Measurements from ENCODE around the gene VPS18. TPM values are rescaled to one million over a fixed set of nuclear protein-coding genes. Genes with fewer than 3 reads are reported as not detected.

Gene VPS18
- total RNA-seq, 1 experiment from 2014 or later, result 16.9 TPM

DNA sequence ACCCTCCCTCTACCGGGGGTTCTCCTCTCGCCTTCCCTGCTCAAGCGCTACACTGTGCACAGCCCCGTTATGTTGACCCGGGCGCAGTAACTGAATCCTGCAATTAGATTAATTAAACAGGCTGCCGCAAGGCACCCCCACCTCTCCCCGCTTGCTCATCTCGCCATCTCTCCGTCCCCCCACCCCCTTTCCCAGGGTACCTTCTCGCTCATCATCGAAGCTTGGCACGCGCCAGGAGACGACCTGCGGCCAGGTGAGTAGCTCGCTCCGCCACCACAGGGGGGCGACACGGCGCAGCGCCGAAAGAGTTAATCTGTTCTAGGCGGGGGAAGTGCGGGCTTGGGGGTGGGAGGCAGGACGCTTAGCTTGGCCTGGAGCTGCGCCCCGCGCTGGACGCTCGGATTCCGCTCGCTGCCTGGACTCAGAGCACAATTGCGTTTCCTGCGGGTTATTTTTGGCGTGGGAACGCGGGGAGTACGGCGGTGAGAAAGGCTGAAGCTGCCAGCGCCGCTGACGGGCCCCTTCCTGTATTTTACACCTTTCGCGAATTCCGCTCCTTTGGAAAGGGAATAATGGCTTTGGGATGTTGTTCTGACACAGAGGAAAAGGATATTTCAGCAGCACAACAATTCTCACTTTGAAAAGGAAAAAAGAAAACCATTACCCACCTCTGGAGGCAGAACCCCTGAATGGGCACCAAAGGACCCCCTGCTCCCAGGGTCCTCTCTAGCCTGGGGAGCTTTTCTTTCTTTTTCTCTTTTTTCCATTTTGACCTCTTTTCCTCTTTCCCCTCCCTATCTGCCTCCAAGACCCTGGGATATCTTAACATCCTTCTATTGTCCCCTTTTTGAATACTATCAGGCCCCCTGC, 36.4 kb downstream of the VPS18 start (continued):
- TF ChIP-seq CBX3 (IDR thresholded peaks at IDR 0.05; ENCODE audit: low read depth) (no peak; the same call in none of the 2 replicates), ZNF274 (IDR thresholded peaks at IDR 0.05; ENCODE audit: low read depth, low read length) (no peak), EZH2 (IDR thresholded peaks at IDR 0.05) (no peak), RAD21 (IDR thresholded peaks at IDR 0.05; ENCODE audit: low read depth) (no peak; the same call in 1 of the 2 replicates), JUND (IDR thresholded peaks at IDR 0.05) (no peak), POLR2A (IDR thresholded peaks at IDR 0.05; ENCODE audit: borderline replicate concordance, extremely low read depth, insufficient read depth, insufficient read length) (no peak), SRF (IDR thresholded peaks at IDR 0.05; ENCODE audit: low read depth) (no peak), TCF7L2 (IDR thresholded peaks at IDR 0.05; ENCODE audit: borderline replicate concordance, extremely low read depth, insufficient read depth, insufficient read length) (no peak), YY1 (IDR thresholded peaks at IDR 0.05; ENCODE audit: extremely low read depth, insufficient replicate concordance, low read depth, low read length) (peak; percentile 59), FOSL1 (IDR thresholded peaks at IDR 0.05; ENCODE audit: low read depth) (no peak), POLR2AphosphoS5 (IDR thresholded peaks at IDR 0.05; ENCODE audit: low read depth, low read length) (peak; percentile 31; the same call in 1 of the 2 replicates), EGR1 (IDR thresholded peaks at IDR 0.05; ENCODE audit: low read depth) (no peak; the same call in 1 of the 2 replicates)
- TF ChIP-seq, protein P1, sequence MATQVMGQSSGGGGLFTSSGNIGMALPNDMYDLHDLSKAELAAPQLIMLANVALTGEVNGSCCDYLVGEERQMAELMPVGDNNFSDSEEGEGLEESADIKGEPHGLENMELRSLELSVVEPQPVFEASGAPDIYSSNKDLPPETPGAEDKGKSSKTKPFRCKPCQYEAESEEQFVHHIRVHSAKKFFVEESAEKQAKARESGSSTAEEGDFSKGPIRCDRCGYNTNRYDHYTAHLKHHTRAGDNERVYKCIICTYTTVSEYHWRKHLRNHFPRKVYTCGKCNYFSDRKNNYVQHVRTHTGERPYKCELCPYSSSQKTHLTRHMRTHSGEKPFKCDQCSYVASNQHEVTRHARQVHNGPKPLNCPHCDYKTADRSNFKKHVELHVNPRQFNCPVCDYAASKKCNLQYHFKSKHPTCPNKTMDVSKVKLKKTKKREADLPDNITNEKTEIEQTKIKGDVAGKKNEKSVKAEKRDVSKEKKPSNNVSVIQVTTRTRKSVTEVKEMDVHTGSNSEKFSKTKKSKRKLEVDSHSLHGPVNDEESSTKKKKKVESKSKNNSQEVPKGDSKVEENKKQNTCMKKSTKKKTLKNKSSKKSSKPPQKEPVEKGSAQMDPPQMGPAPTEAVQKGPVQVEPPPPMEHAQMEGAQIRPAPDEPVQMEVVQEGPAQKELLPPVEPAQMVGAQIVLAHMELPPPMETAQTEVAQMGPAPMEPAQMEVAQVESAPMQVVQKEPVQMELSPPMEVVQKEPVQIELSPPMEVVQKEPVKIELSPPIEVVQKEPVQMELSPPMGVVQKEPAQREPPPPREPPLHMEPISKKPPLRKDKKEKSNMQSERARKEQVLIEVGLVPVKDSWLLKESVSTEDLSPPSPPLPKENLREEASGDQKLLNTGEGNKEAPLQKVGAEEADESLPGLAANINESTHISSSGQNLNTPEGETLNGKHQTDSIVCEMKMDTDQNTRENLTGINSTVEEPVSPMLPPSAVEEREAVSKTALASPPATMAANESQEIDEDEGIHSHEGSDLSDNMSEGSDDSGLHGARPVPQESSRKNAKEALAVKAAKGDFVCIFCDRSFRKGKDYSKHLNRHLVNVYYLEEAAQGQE (IDR thresholded peaks at IDR 0.05; ENCODE audit: low read depth), result no peak
- TF ChIP-seq, protein P2, sequence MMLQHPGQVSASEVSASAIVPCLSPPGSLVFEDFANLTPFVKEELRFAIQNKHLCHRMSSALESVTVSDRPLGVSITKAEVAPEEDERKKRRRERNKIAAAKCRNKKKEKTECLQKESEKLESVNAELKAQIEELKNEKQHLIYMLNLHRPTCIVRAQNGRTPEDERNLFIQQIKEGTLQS (IDR thresholded peaks at IDR 0.05), result no peak

Measured in HCT116 (cell line).